ES-I3 (cell line): ENCODE measurements around the gene RECQL5.
"Not testable (repeated sequence)": the region's sequence is repeated elsewhere in the genome, so short reads cannot be mapped to it uniquely, and the experiment has no call there.

Source experiments
- H3K36me3 ChIP-seq: 2 replicates; pipeline ENCODE4 v1.6.1; 2013; ENCODE audit warnings: mild to moderate bottlenecking, low read length, control low read depth, moderate library complexity; ENCODE audit not compliant: insufficient read depth
- H3K4me1 ChIP-seq: 2 replicates; pipeline ENCODE4 v1.6.1; 2013; ENCODE audit warnings: mild to moderate bottlenecking, control low read depth, low read length; ENCODE audit not compliant: insufficient read depth
- H3K9ac ChIP-seq: 2 replicates; pipeline ENCODE4 v1.6.1; 2013; ENCODE audit warnings: low read depth, mild to moderate bottlenecking, low read length, moderate library complexity
- H3K9me3 ChIP-seq: 2 replicates; pipeline ENCODE4 v1.6.1; 2013; ENCODE audit warnings: mild to moderate bottlenecking, low read length, moderate library complexity; ENCODE audit not compliant: control insufficient read depth, insufficient read depth

Gene RECQL5

GRCh38 chr17:75638893-75639292, 28.1 kb downstream of the RECQL5 start:
- Histone ChIP-seq H3K9me3 (no peaks in the 10 kb centered on the region), H3K36me3 (peaks cover 3% of the 10 kb centered on the region; the same call in 1 of the 2 replicates), H3K4me1 (peaks cover 18% of the 10 kb centered on the region), H3K9ac (no peak overlapping the region)

GRCh38 chr17:75638039-75638438, 28.9 kb downstream of the RECQL5 start:
- H3K4me1 ChIP-seq, result peaks cover 17% of the 10 kb centered on the region
- not testable (repeated sequence) for H3K9ac ChIP-seq, H3K9me3 ChIP-seq, H3K36me3 ChIP-seq

- Histone ChIP-seq H3K4me1 (peaks cover 13% of the 10 kb centered on the region), H3K9ac (no peak overlapping the region), H3K9me3 (no peaks in the 10 kb centered on the region), H3K36me3 (no peaks in the 10 kb centered on the region; the same call in 1 of the 2 replicates)
Observed at GRCh38 chr17:75637551-75637950, 29.4 kb downstream of the RECQL5 start.

GRCh38 chr17:75637143-75637538, 29.8 kb downstream of the RECQL5 start:
- Histone ChIP-seq H3K9ac (no peak overlapping the region), H3K4me1 (peaks cover 12% of the 10 kb centered on the region), H3K9me3 (no peaks in the 10 kb centered on the region), H3K36me3 (no peaks in the 10 kb centered on the region; the same call in 1 of the 2 replicates)

GRCh38 chr17:75636381-75637142, 30.4 kb downstream of the RECQL5 start:
- Histone ChIP-seq H3K9me3 (no peaks in the 10 kb centered on the region), H3K36me3 (no peaks in the 10 kb centered on the region; the same call in 1 of the 2 replicates), H3K4me1 (peaks cover 12% of the 10 kb centered on the region), H3K9ac (no peak overlapping the region)

GRCh38 chr17:75635610-75636202, 31.2 kb downstream of the RECQL5 start:
- no peaks in the 10 kb centered on the region; the same call in 1 of the 2 replicates for H3K36me3 ChIP-seq
- H3K4me1 ChIP-seq, result peaks cover 12% of the 10 kb centered on the region
- H3K9me3 ChIP-seq, result no peaks in the 10 kb centered on the region
- H3K9ac ChIP-seq, result no peak overlapping the region

GRCh38 chr17:75634754-75635609, 32.0 kb downstream of the RECQL5 start:
- no peak overlapping the region for H3K9ac ChIP-seq
- no peaks in the 10 kb centered on the region; the same call in 1 of the 2 replicates for H3K36me3 ChIP-seq
- peaks cover 12% of the 10 kb centered on the region for H3K4me1 ChIP-seq
- H3K9me3 ChIP-seq, result no peaks in the 10 kb centered on the region

GRCh38 chr17:75634376-75634740, 32.6 kb downstream of the RECQL5 start:
- H3K9me3 ChIP-seq, result no peaks in the 10 kb centered on the region
- no peaks in the 10 kb centered on the region; the same call in 1 of the 2 replicates for H3K36me3 ChIP-seq
- peaks cover 12% of the 10 kb centered on the region for H3K4me1 ChIP-seq
- H3K9ac ChIP-seq, result no peak overlapping the region

- H3K9ac ChIP-seq, result no peak overlapping the region
Observed at GRCh38 chr17:75633486-75634375, 33.2 kb downstream of the RECQL5 start.

GRCh38 chr17:75632863-75633485, 34.0 kb downstream of the RECQL5 start, which contains the start of gene SMIM5:
TSS of gene SMIM5 (plus strand) at chr17:75633434. CDS start at chr17:75640202, 6,768 bp downstream.
- no peak within 1 kb of the TSS for H3K9ac ChIP-seq
- no peaks in the 10 kb centered on the region for H3K9me3 ChIP-seq
- H3K4me1 ChIP-seq, result peaks cover 12% of the 10 kb centered on the region
- no peaks in the 10 kb centered on the region; the same call in 1 of the 2 replicates for H3K36me3 ChIP-seq

More at GRCh38 chr17:75633486-75634375, 33.2 kb downstream of the RECQL5 start:
- Histone ChIP-seq H3K9me3 (no peaks in the 10 kb centered on the region), H3K4me1 (peaks cover 12% of the 10 kb centered on the region), H3K36me3 (no peaks in the 10 kb centered on the region; the same call in 1 of the 2 replicates)

GRCh38 chr17:75632428-75632827, 34.5 kb downstream of the RECQL5 start:
- no peak overlapping the region for H3K9ac ChIP-seq
- H3K9me3 ChIP-seq, result no peaks in the 10 kb centered on the region
- no peaks in the 10 kb centered on the region; the same call in 1 of the 2 replicates for H3K36me3 ChIP-seq
- peaks cover 12% of the 10 kb centered on the region for H3K4me1 ChIP-seq

- no peak overlapping the region for H3K9ac ChIP-seq
- H3K36me3 ChIP-seq, result no peaks in the 10 kb centered on the region; the same call in 1 of the 2 replicates
- no peaks in the 10 kb centered on the region for H3K9me3 ChIP-seq
- H3K4me1 ChIP-seq, result peaks cover 12% of the 10 kb centered on the region
Observed at GRCh38 chr17:75631353-75631752, 35.6 kb downstream of the RECQL5 start.
